ENCODE data around the gene TPPP3. TPM values are rescaled to one million over a fixed set of nuclear protein-coding genes. Genes with fewer than 3 reads are reported as not detected.
"Not testable (repeated sequence)": the region's sequence is repeated elsewhere in the genome, so short reads cannot be mapped to it uniquely, and the experiment has no call there.

The TPPP3 gene
- total RNA-seq, 2 experiments from 2014 or later: not detected

- DNase-seq: no peak
- H3K4me1 Mint-ChIP-seq (ENCODE audit: low read depth): no peaks in the 10 kb centered on the region
- no peak overlapping the region for H3K4me3 Mint-ChIP-seq
- H3K36me3 Mint-ChIP-seq (ENCODE audit: low read depth): no peaks in the 10 kb centered on the region
- CTCF ChIA-PET: interaction anchor here (1.5 kb wide), 1 partner anchor 69 kb away, joined by 6 read pairs; no protein-coding TSS in a partner anchor
- no peaks in the 10 kb centered on the region for H3K9me3 Mint-ChIP-seq
- H3K27me3 Mint-ChIP-seq (ENCODE audit: low read depth): peaks cover 3% of the 10 kb centered on the region
- intact Hi-C loops (cut with micrococcal nuclease): no loop called here
- H3K27ac Mint-ChIP-seq: no peak overlapping the region
These were observed 14.7 kb downstream of the TPPP3 start for GRCh38 chr16:67378642-67379041.

DNA sequence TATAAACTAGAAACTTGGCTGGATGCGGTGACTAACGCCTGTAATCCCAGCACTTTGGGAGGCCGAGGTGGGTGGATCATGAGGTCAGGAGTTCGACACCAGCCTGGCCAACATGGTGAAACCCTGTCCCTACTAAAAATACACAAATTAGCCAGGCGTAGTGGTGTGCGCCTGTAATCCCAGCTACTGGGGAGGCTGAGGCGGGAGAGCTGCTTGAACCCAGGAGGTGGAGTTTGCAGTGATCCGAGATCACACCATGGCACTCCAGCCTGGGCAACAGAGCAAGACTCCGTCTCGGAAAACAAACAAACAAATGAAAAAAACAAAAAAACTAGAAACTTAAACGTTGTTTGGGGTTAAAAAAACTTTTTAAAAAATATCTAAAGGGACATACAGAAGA is 17.3 kb downstream of the TPPP3 start:
- H3K4me1 Mint-ChIP-seq (ENCODE audit: low read depth); CTCF ChIA-PET; intact Hi-C loops (cut with micrococcal nuclease); H3K4me3 Mint-ChIP-seq; H3K9me3 Mint-ChIP-seq; H3K36me3 Mint-ChIP-seq (ENCODE audit: low read depth); DNase-seq; H3K27ac Mint-ChIP-seq; H3K27me3 Mint-ChIP-seq (ENCODE audit: low read depth): not testable (repeated sequence)

- Mint-ChIP-seq H3K9me3 (no peaks in the 10 kb centered on the region), H3K36me3 (ENCODE audit: low read depth) (no peaks in the 10 kb centered on the region), H3K27me3 (ENCODE audit: low read depth) (peaks cover 3% of the 10 kb centered on the region), H3K4me3 (no peak overlapping the region), H3K4me1 (ENCODE audit: low read depth) (no peaks in the 10 kb centered on the region), H3K27ac (no peak overlapping the region)
- CTCF ChIA-PET: interaction anchor here (0.6 to 1.5 kb wide), 7 partner anchors 20 to 1102 kb away, joined by 3 to 7 read pairs (median 3); partner anchors contain the start of gene ATP6V0D1
- intact Hi-C loops (cut with micrococcal nuclease): loop anchor here (5.0 kb wide), 1 partner anchor 75 kb away; no protein-coding TSS in a partner anchor
- DNase-seq: no peak
These were observed 20.6 kb downstream of the TPPP3 start for GRCh38 chr16:67372664-67373063.

DNA sequence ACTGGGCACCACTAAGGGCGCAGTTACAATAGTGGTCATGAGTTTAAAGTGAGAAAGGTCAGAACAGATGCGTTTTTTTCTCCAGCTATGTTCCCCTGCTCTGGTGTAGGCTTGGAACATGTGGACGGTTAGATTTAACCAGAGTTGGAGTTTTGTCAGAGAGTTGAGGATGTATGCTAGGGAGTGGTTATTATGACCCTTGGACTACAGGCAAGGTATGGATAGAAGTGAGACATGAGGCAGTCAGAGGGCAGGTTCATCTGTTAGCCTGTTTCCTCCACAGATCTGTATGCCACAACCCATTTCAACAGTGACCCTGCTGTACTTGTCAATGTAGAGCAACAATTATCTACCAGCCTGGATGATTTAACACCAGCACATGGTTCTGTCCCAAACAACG is 22.6 kb downstream of the TPPP3 start:
- Mint-ChIP-seq H3K36me3 (ENCODE audit: low read depth) (no peaks in the 10 kb centered on the region), H3K4me3 (no peak overlapping the region), H3K27ac (no peak overlapping the region), H3K9me3 (no peaks in the 10 kb centered on the region), H3K27me3 (ENCODE audit: low read depth) (no peaks in the 10 kb centered on the region), H3K4me1 (ENCODE audit: low read depth) (peaks cover 2% of the 10 kb centered on the region)
- CTCF ChIA-PET: interaction anchor here (0.6 to 1.9 kb wide), 2 partner anchors 29 to 113 kb away, joined by 4 read pairs; no protein-coding TSS in a partner anchor
- intact Hi-C loops (cut with micrococcal nuclease): loop anchor here (5.0 kb wide), 1 partner anchor 77 kb away; no protein-coding TSS in a partner anchor
- DNase-seq: no peak

DNA sequence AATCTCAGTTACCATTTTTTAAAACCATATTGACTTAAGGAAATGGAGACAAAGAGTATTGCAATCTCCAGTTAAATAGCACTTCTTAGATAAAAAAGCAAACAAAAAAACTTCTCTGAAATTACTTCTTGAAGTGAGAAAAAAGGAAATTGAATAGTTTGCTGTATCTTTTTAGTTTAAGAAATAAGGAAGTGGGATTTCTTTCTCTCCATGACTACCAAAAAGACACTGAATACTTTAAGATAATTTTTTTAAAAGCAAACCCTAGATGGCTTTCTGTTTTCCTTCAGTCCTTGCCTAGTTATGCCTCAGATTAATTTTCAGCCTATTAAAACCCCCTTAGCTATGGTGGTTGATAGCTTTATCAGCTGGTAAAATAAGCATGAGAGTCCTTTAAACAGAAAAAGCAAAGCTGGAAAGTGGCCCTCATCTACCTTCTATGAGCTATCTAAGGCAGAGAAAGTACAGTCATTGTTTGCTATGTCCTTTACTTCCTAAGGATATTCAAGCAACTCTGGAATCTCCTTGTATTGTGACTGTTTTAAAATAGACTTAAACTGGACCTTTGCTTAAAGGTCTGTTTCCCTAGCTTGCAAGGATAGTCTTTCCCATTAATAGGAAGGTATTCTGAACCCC is 28.6 kb downstream of the TPPP3 start:
- intact Hi-C loops (cut with micrococcal nuclease): loop anchor here (1.0 kb wide), 1 partner anchor 52 kb away; no protein-coding TSS in a partner anchor
- no peaks in the 10 kb centered on the region for H3K36me3 Mint-ChIP-seq (ENCODE audit: low read depth)
- H3K4me3 Mint-ChIP-seq: no peak overlapping the region
- CTCF ChIA-PET: interaction anchor here (1.0 to 1.4 kb wide), 5 partner anchors 14 to 86 kb away, joined by 3 to 7 read pairs (median 4); partner anchors contain the start of gene PLEKHG4
- no peaks in the 10 kb centered on the region for H3K9me3 Mint-ChIP-seq
- no peaks in the 10 kb centered on the region for H3K27me3 Mint-ChIP-seq (ENCODE audit: low read depth)
- no peak overlapping the region for H3K27ac Mint-ChIP-seq
- no peak for DNase-seq
- H3K4me1 Mint-ChIP-seq (ENCODE audit: low read depth): peaks cover 10% of the 10 kb centered on the region

GRCh38 chr16:67361038-67361437 is 32.3 kb downstream of the TPPP3 start:
- no peak for DNase-seq
- Mint-ChIP-seq H3K9me3 (no peaks in the 10 kb centered on the region), H3K27me3 (ENCODE audit: low read depth) (no peaks in the 10 kb centered on the region), H3K27ac (no peak overlapping the region), H3K36me3 (ENCODE audit: low read depth) (no peaks in the 10 kb centered on the region), H3K4me1 (ENCODE audit: low read depth) (peaks cover 10% of the 10 kb centered on the region), H3K4me3 (no peak overlapping the region)
- intact Hi-C loops (cut with micrococcal nuclease): no loop called here
- CTCF ChIA-PET: no interaction called here

DNA sequence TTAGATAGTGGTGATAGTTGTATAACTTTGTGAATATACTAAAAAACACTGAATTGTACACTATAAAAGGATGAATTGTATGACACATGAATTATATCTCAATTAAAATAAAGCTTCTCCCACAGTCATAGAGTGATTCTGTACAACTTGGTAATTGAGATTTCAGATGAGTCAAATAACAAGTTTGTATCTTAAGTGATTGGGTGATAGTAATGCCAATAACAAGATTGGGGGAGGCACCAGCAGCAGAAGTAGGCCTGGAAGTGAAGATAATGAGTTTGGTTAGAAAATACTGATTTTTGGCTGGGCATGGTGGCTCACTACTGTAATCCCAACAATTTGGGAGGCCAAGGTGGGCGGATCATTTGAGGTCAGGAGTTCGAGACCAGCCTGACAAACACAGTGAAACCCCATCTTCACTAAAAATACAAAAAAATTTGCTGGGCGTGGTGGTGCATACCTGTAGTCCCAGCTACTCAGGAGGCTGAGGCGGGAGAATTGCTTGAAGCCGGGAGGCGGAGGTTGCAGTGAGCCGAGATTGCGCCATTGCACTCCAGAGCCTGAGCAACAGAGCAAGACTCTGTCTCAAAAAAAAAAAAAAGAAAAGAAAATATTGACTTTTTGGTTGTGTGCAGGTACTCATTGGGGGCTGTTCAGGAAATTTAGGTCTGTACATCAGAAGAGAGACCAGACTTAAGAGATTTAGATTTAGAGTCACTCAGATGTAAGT is 33.6 kb downstream of the TPPP3 start:
- H3K9me3 Mint-ChIP-seq; H3K4me1 Mint-ChIP-seq (ENCODE audit: low read depth); CTCF ChIA-PET; H3K36me3 Mint-ChIP-seq (ENCODE audit: low read depth); H3K27ac Mint-ChIP-seq; DNase-seq; intact Hi-C loops (cut with micrococcal nuclease); H3K27me3 Mint-ChIP-seq (ENCODE audit: low read depth); H3K4me3 Mint-ChIP-seq: not testable (repeated sequence)

DNA sequence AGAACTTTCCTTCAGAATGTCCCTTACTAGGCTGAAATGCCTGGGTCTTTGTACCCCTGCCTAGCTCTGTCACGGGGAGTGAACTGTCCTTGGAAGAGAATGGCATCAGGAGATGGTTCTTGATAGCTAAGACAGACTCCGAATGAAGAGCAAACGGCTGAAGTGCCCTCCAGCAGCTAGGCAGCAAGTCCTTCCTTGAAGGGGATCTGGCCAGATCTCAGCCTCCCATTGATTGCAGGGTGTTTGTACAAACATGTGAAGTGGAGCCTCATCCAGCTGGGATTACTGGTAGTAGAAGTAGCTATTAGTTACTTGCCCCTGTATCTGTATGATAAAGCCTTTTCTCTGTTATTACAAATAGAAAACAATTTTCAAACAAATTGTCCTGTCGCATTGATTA is 35.7 kb downstream of the TPPP3 start:
- intact Hi-C loops (cut with micrococcal nuclease): no loop called here
- no peaks in the 10 kb centered on the region for H3K36me3 Mint-ChIP-seq (ENCODE audit: low read depth)

GRCh38 chr16:67356396-67356795 is 36.9 kb downstream of the TPPP3 start:
- H3K36me3 Mint-ChIP-seq (ENCODE audit: low read depth): no peaks in the 10 kb centered on the region
- H3K27me3 Mint-ChIP-seq (ENCODE audit: low read depth): peaks cover 3% of the 10 kb centered on the region
- H3K27ac Mint-ChIP-seq: no peak overlapping the region
- DNase-seq: no peak
- no peaks in the 10 kb centered on the region for H3K4me1 Mint-ChIP-seq (ENCODE audit: low read depth)
- intact Hi-C loops (cut with micrococcal nuclease): no loop called here
- no peaks in the 10 kb centered on the region for H3K9me3 Mint-ChIP-seq
- H3K4me3 Mint-ChIP-seq: no peak overlapping the region
- CTCF ChIA-PET: interaction anchor here (0.6 to 1.2 kb wide), 3 partner anchors 8 to 201 kb away, joined by 3 to 4 read pairs (median 4); no protein-coding TSS in a partner anchor

More for the DNA sequence above, 35.7 kb downstream of the TPPP3 start:
- CTCF ChIA-PET: no interaction called here
- Mint-ChIP-seq H3K4me3 (no peak overlapping the region), H3K27me3 (ENCODE audit: low read depth) (peaks cover 3% of the 10 kb centered on the region), H3K27ac (no peak overlapping the region), H3K4me1 (ENCODE audit: low read depth) (no peaks in the 10 kb centered on the region), H3K9me3 (no peaks in the 10 kb centered on the region)
- DNase-seq: no peak

DNA sequence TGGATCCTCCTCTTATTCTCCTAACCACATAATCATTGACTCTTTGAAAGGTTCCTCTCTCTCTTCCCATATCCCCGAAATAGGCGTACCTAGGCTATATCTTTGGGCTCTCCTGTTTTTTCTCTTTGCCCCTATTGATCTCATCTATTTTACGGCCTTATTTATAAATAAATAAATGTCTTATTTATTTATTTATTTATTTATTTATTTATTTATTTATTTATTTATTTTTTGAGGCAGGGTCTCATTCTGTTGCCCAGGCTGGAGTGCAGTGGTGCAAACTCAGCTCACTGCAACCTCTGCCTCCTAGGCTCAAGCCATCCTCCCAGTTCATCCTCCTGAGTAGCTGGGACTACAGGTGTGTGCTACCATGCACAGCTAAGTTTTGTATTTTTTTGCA is 40.8 kb downstream of the TPPP3 start:
- H3K9me3 Mint-ChIP-seq; intact Hi-C loops (cut with micrococcal nuclease); H3K27me3 Mint-ChIP-seq (ENCODE audit: low read depth); DNase-seq; H3K36me3 Mint-ChIP-seq (ENCODE audit: low read depth); H3K4me1 Mint-ChIP-seq (ENCODE audit: low read depth); H3K27ac Mint-ChIP-seq; H3K4me3 Mint-ChIP-seq: not testable (repeated sequence)
- CTCF ChIA-PET: interaction anchor here (1.0 to 2.8 kb wide), 4 partner anchors 20 to 74 kb away, joined by 3 to 11 read pairs (median 3); no protein-coding TSS in a partner anchor

- no peak overlapping the region for H3K4me3 Mint-ChIP-seq
- no peaks in the 10 kb centered on the region for H3K9me3 Mint-ChIP-seq
- no peak overlapping the region for H3K27ac Mint-ChIP-seq
- no peaks in the 10 kb centered on the region for H3K36me3 Mint-ChIP-seq (ENCODE audit: low read depth)
- peaks cover 3% of the 10 kb centered on the region for H3K27me3 Mint-ChIP-seq (ENCODE audit: low read depth)
- no peaks in the 10 kb centered on the region for H3K4me1 Mint-ChIP-seq (ENCODE audit: low read depth)
- intact Hi-C loops (cut with micrococcal nuclease): no loop called here
- DNase-seq: no peak
- CTCF ChIA-PET: interaction anchor here (0.6 to 1.4 kb wide), 11 partner anchors 11 to 253 kb away, joined by 3 to 7 read pairs (median 4); partner anchors contain the start of gene TPPP3
These were observed 43.0 kb downstream of the TPPP3 start for GRCh38 chr16:67350324-67350723.

DNA sequence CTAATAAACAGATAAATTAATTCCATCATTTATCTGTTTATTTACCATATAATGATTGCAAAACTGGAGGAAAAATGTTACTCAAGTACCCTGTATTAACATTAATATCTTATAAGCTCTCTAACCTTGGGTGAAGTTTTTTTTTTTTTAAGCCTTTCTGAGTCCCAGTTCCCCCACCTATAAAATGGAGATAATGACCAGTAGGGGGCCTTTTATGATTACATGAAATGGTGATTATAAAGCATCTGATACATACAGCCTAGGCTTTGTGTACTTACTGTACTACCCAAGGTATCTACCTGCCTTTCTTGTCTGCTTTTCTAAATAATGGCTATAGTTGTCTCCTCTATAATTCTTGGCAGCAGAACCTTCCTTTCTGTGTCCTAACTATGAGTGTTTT is 44.1 kb downstream of the TPPP3 start:
- H3K9me3 Mint-ChIP-seq: no peaks in the 10 kb centered on the region
- CTCF ChIA-PET: interaction anchor here (0.6 to 1.4 kb wide), 5 partner anchors 42 to 89 kb away, joined by 3 to 6 read pairs (median 3); no protein-coding TSS in a partner anchor
- no peaks in the 10 kb centered on the region for H3K36me3 Mint-ChIP-seq (ENCODE audit: low read depth)
- no peaks in the 10 kb centered on the region for H3K4me1 Mint-ChIP-seq (ENCODE audit: low read depth)
- H3K27me3 Mint-ChIP-seq (ENCODE audit: low read depth): no peaks in the 10 kb centered on the region
- DNase-seq: no peak
- intact Hi-C loops (cut with micrococcal nuclease): loop anchor here (1.0 to 5.0 kb wide), 2 partner anchors 50 to 118 kb away; no protein-coding TSS in a partner anchor
- H3K27ac Mint-ChIP-seq: no peak overlapping the region
- no peak overlapping the region for H3K4me3 Mint-ChIP-seq
